ENCODE measurements around the gene CCL17.
"Not testable (repeated sequence)": the region's sequence is repeated elsewhere in the genome, so short reads cannot be mapped to it uniquely, and the experiment has no call there.

CCL17 gene

GRCh38 chr16:57392694-57393093, 11.9 kb upstream of the CCL17 start:
- H4K20me1 ChIP-seq (ENCODE audit: insufficient read depth, low read length), result no peaks in the 10 kb centered on the region
- H3K79me2 ChIP-seq (ENCODE audit: low read length), result no peaks in the 10 kb centered on the region
- no peaks in the 10 kb centered on the region for H3K27me3 ChIP-seq (ENCODE audit: low read depth, low read length)
- no peak overlapping the region for H3K4me3 ChIP-seq (ENCODE audit: low read length)
- TF ChIP-seq EZH2phosphoT487 (IDR thresholded peaks at IDR 0.05; ENCODE audit: low read depth), result no peak
- no peak for TF ChIP-seq CTCF (IDR thresholded peaks at IDR 0.05; ENCODE audit: low read depth, low read length)
- H3K36me3 ChIP-seq (replicated peaks; ENCODE audit: low read depth, low read length), result no peaks in the 10 kb centered on the region
- H3K4me1 ChIP-seq (ENCODE audit: low read length), result peaks cover 34% of the 10 kb centered on the region
- H3K4me2 ChIP-seq (ENCODE audit: low read length), result no peak overlapping the region
- no peak overlapping the region for H2AFZ ChIP-seq (ENCODE audit: low read depth, low read length)
- no peaks in the 10 kb centered on the region for H3K9me3 ChIP-seq (ENCODE audit: insufficient read depth, low read length)
- H3K27ac ChIP-seq (ENCODE audit: low read length), result no peak overlapping the region
- no peak overlapping the region for H3K9ac ChIP-seq (ENCODE audit: low read length)

- Histone ChIP-seq H3K4me1 (ENCODE audit: low read length) (peaks cover 16% of the 10 kb centered on the region), H3K36me3 (replicated peaks; ENCODE audit: low read depth, low read length) (no peaks in the 10 kb centered on the region), H3K79me2 (ENCODE audit: low read length) (no peaks in the 10 kb centered on the region), H3K4me3 (ENCODE audit: low read length) (no peak overlapping the region), H4K20me1 (ENCODE audit: insufficient read depth, low read length) (no peaks in the 10 kb centered on the region), H3K27ac (ENCODE audit: low read length) (no peak overlapping the region), H3K9ac (ENCODE audit: low read length) (no peak overlapping the region), H3K4me2 (ENCODE audit: low read length) (no peak overlapping the region), H3K9me3 (ENCODE audit: insufficient read depth, low read length) (no peaks in the 10 kb centered on the region), H3K27me3 (ENCODE audit: low read depth, low read length) (no peaks in the 10 kb centered on the region), H2AFZ (ENCODE audit: low read depth, low read length) (no peak overlapping the region)
- TF ChIP-seq EZH2phosphoT487 (IDR thresholded peaks at IDR 0.05; ENCODE audit: low read depth) (no peak), CTCF (IDR thresholded peaks at IDR 0.05; ENCODE audit: low read depth, low read length) (no peak)
Measured at GRCh38 chr16:57394444-57394843, 10.1 kb upstream of the CCL17 start.

GRCh38 chr16:57395026-57395425, 9.5 kb upstream of the CCL17 start:
- TF ChIP-seq CTCF (IDR thresholded peaks at IDR 0.05; ENCODE audit: low read depth, low read length), result no peak
- TF ChIP-seq EZH2phosphoT487 (IDR thresholded peaks at IDR 0.05; ENCODE audit: low read depth), result no peak

GRCh38 chr16:57396786-57397185, 7.8 kb upstream of the CCL17 start:
- H2AFZ ChIP-seq (ENCODE audit: low read depth, low read length), result no peak overlapping the region
- H3K4me1 ChIP-seq (ENCODE audit: low read length), result peaks cover 18% of the 10 kb centered on the region
- no peak overlapping the region for H3K4me3 ChIP-seq (ENCODE audit: low read length)
- H3K9me3 ChIP-seq (ENCODE audit: insufficient read depth, low read length), result no peaks in the 10 kb centered on the region
- H3K36me3 ChIP-seq (replicated peaks; ENCODE audit: low read depth, low read length), result no peaks in the 10 kb centered on the region
- H3K27ac ChIP-seq (ENCODE audit: low read length), result no peak overlapping the region
- no peak overlapping the region for H3K4me2 ChIP-seq (ENCODE audit: low read length)
- no peaks in the 10 kb centered on the region for H4K20me1 ChIP-seq (ENCODE audit: insufficient read depth, low read length)
- TF ChIP-seq EZH2phosphoT487 (IDR thresholded peaks at IDR 0.05; ENCODE audit: low read depth) (no peak), CTCF (IDR thresholded peaks at IDR 0.05; ENCODE audit: low read depth, low read length) (no peak)
- H3K9ac ChIP-seq (ENCODE audit: low read length), result no peak overlapping the region
- no peaks in the 10 kb centered on the region for H3K27me3 ChIP-seq (ENCODE audit: low read depth, low read length)
- H3K79me2 ChIP-seq (ENCODE audit: low read length), result no peaks in the 10 kb centered on the region

More at GRCh38 chr16:57395026-57395425, 9.5 kb upstream of the CCL17 start:
- H3K36me3 ChIP-seq (replicated peaks; ENCODE audit: low read depth, low read length), result no peaks in the 10 kb centered on the region
- no peak overlapping the region for H3K27ac ChIP-seq (ENCODE audit: low read length)
- H3K9me3 ChIP-seq (ENCODE audit: insufficient read depth, low read length), result no peaks in the 10 kb centered on the region
- H3K27me3 ChIP-seq (ENCODE audit: low read depth, low read length), result no peaks in the 10 kb centered on the region
- H4K20me1 ChIP-seq (ENCODE audit: insufficient read depth, low read length), result no peaks in the 10 kb centered on the region
- H3K4me1 ChIP-seq (ENCODE audit: low read length), result peaks cover 16% of the 10 kb centered on the region
- H3K79me2 ChIP-seq (ENCODE audit: low read length), result no peaks in the 10 kb centered on the region
- H3K4me2 ChIP-seq (ENCODE audit: low read length), result no peak overlapping the region
- H3K9ac ChIP-seq (ENCODE audit: low read length), result no peak overlapping the region
- no peak overlapping the region for H3K4me3 ChIP-seq (ENCODE audit: low read length)
- H2AFZ ChIP-seq (ENCODE audit: low read depth, low read length), result no peak overlapping the region

GRCh38 chr16:57397493-57397892, 7.1 kb upstream of the CCL17 start:
- H3K9ac ChIP-seq (ENCODE audit: low read length); H2AFZ ChIP-seq (ENCODE audit: low read depth, low read length); H4K20me1 ChIP-seq (ENCODE audit: insufficient read depth, low read length); H3K36me3 ChIP-seq (replicated peaks; ENCODE audit: low read depth, low read length); H3K27me3 ChIP-seq (ENCODE audit: low read depth, low read length); H3K9me3 ChIP-seq (ENCODE audit: insufficient read depth, low read length); H3K79me2 ChIP-seq (ENCODE audit: low read length); H3K27ac ChIP-seq (ENCODE audit: low read length); H3K4me2 ChIP-seq (ENCODE audit: low read length); H3K4me3 ChIP-seq (ENCODE audit: low read length): not testable (repeated sequence)
- peaks cover 22% of the 10 kb centered on the region for H3K4me1 ChIP-seq (ENCODE audit: low read length)
